OCI-LY1 (cell line): Measurements from ENCODE around the gene B3GALT2.

ENCODE experiments used
- H2AFZ ChIP-seq: fragments of 200-600 bp; sonication (generic), shearing (Covaris generic); 2 replicates; pipeline ENCODE4 v1.6.0; 2014; ENCODE audit warnings: antibody characterized with exemption, mild to moderate bottlenecking, low read length
- H3F3A ChIP-seq: fragments of 200-600 bp; sonication (generic), shearing (Covaris generic); 2 replicates; pipeline ENCODE4 v1.6.0; 2014; ENCODE audit warnings: mild to moderate bottlenecking, antibody characterized with exemption, low read length, moderate library complexity; ENCODE audit not compliant: insufficient read depth
- H3K27ac ChIP-seq: fragments of 200-600 bp; sonication (generic); 2 replicates; pipeline ENCODE4 v1.5.1; 2014; ENCODE audit warnings: low read length, mixed run types, mild to moderate bottlenecking, low read depth; ENCODE audit not compliant: poor library complexity, severe bottlenecking
- H3K27me3 ChIP-seq: fragments of 200-600 bp; sonication (generic); 2 replicates; pipeline ENCODE4 v1.6.0; 2014; ENCODE audit warnings: antibody characterized with exemption, mild to moderate bottlenecking, low read length, moderate library complexity; ENCODE audit not compliant: insufficient read depth
- H3K36me3 ChIP-seq: fragments of 200-600 bp; sonication (generic); 2 replicates; pipeline ENCODE4 v1.6.1; 2014; ENCODE audit warnings: mild to moderate bottlenecking, antibody characterized with exemption, low read length, moderate library complexity, mixed read lengths; ENCODE audit not compliant: insufficient read depth
- H3K4me1 ChIP-seq: fragments of 200-600 bp; sonication (generic); 2 replicates; pipeline ENCODE4 v1.5.1; 2014; ENCODE audit warnings: mild to moderate bottlenecking, low read length, moderate library complexity; ENCODE audit not compliant: insufficient read depth, severe bottlenecking
- H3K4me2 ChIP-seq: fragments of 200-600 bp; sonication (generic), shearing (Covaris generic); 2 replicates; pipeline ENCODE4 v1.6.1; 2014; ENCODE audit warnings: low read length
- H3K4me3 ChIP-seq: fragments of 200-600 bp; sonication (generic); 2 replicates; pipeline ENCODE4 v1.5.1; 2014; ENCODE audit warnings: low read length, low read depth, mild to moderate bottlenecking, mixed read lengths; ENCODE audit not compliant: poor library complexity, severe bottlenecking
- H3K79me2 ChIP-seq: fragments of 200-600 bp; shearing (Covaris generic); 2 replicates; pipeline ENCODE4 v1.6.1; 2016; ENCODE audit warnings: mixed run types, low read length, mixed read lengths; ENCODE audit not compliant: insufficient read depth
- H3K9ac ChIP-seq: fragments of 200-600 bp; sonication (generic), shearing (Covaris generic); 2 replicates; pipeline ENCODE4 v1.6.1; 2014; ENCODE audit warnings: mild to moderate bottlenecking, low read length, mixed read lengths
- H3K9me2 ChIP-seq: fragments of 200-600 bp; sonication (generic), shearing (Covaris generic); 2 replicates; pipeline ENCODE4 v1.6.1; 2014; ENCODE audit warnings: low read depth, mild to moderate bottlenecking, low read length, mixed read lengths
- H3K9me3 ChIP-seq: fragments of 200-600 bp; shearing (Covaris generic); 2 replicates; pipeline ENCODE4 v1.6.1; 2014; ENCODE audit warnings: low read length, mixed read lengths
- H4K20me1 ChIP-seq: fragments of 200-600 bp; sonication (generic), shearing (Covaris generic); 2 replicates; pipeline ENCODE4 v1.6.0; 2016; ENCODE audit warnings: mild to moderate bottlenecking, low read length; ENCODE audit not compliant: insufficient read depth
- CTCF ChIP-seq: fragments of 200-600 bp; sonication (generic), shearing (Covaris generic); IDR thresholded peaks from 2 replicates; pipeline ENCODE4 v1.5.1; 2017; ENCODE audit warnings: mild to moderate bottlenecking, antibody characterized with exemption, low read length, moderate library complexity, mixed read lengths
- EZH2 ChIP-seq: fragments of 200-600 bp; sonication (generic), shearing (Covaris generic); IDR thresholded peaks from 2 replicates; pipeline ENCODE4 v1.8.0; 2017; ENCODE audit warnings: borderline replicate concordance, mixed run types, mild to moderate bottlenecking, antibody characterized with exemption, low read length, moderate library complexity, mixed read lengths

The B3GALT2 gene

GRCh38 chr1:193201021-193201420, 14.6 kb upstream of the B3GALT2 start:
- Histone ChIP-seq H3K79me2 (no peaks in the 10 kb centered on the region; the same call in 1 of the 2 replicates), H3K36me3 (peaks cover 18% of the 10 kb centered on the region), H3F3A (no peaks in the 10 kb centered on the region), H3K4me2 (no peak overlapping the region), H3K27me3 (no peaks in the 10 kb centered on the region), H3K9me3 (no peaks in the 10 kb centered on the region), H3K9ac (no peak overlapping the region), H3K27ac (no peak overlapping the region), H3K9me2 (no peaks in the 10 kb centered on the region), H3K4me3 (no peak overlapping the region), H2AFZ (no peak overlapping the region), H4K20me1 (no peaks in the 10 kb centered on the region), H3K4me1 (no peaks in the 10 kb centered on the region)
- TF ChIP-seq CTCF = no peak
- TF ChIP-seq EZH2 = no peak

DNA sequence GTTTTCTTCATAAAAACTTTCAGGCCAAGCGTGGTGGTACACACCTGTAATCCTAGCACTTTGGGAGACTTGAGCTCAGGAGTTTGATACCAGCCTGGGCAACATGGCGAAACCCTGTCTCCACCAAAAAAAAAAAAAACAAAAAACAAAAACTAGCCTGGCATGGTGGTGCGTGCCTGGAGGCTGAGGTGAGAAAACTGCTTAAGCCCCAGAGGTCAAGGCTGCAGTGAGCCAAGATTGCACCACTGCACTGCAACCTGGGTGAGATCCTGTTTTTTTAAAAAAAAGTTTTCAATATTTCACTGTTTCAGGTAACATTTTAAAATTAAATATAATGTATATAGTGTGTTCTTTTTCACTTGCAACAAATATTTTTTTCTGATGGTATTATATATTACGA, 13.5 kb upstream of the B3GALT2 start:
- H3K79me2 ChIP-seq = no peaks in the 10 kb centered on the region; the same call in 1 of the 2 replicates

GRCh38 chr1:193192586-193192985, 6.2 kb upstream of the B3GALT2 start:
- Histone ChIP-seq H3K4me1 (no peaks in the 10 kb centered on the region), H3K9me3 (peaks cover 13% of the 10 kb centered on the region), H2AFZ (no peak overlapping the region), H3F3A (0 out of 2 replicates have a peak, but pooled peaks cover 3% of the 10 kb centered on the region), H3K27ac (no peak overlapping the region), H3K4me2 (no peak overlapping the region), H3K4me3 (no peak overlapping the region), H4K20me1 (no peaks in the 10 kb centered on the region), H3K79me2 (peaks cover 21% of the 10 kb centered on the region), H3K27me3 (no peaks in the 10 kb centered on the region), H3K36me3 (peaks cover 31% of the 10 kb centered on the region), H3K9ac (no peak overlapping the region), H3K9me2 (no peaks in the 10 kb centered on the region)
- TF ChIP-seq CTCF (no peak), EZH2 (no peak)

More for the DNA sequence above, 13.5 kb upstream of the B3GALT2 start:
- no peaks in the 10 kb centered on the region for H3K27me3 ChIP-seq
- H3K27ac ChIP-seq = no peak overlapping the region
- no peaks in the 10 kb centered on the region for H3K4me1 ChIP-seq
- no peak overlapping the region for H3K9ac ChIP-seq
- no peak overlapping the region for H3K4me2 ChIP-seq
- H3K36me3 ChIP-seq = peaks cover 12% of the 10 kb centered on the region
- no peaks in the 10 kb centered on the region for H4K20me1 ChIP-seq
- H3K4me3 ChIP-seq = no peak overlapping the region
- H2AFZ ChIP-seq = no peak overlapping the region
- no peaks in the 10 kb centered on the region for H3F3A ChIP-seq
- H3K9me3 ChIP-seq = peaks cover 2% of the 10 kb centered on the region; the same call in 1 of the 2 replicates
- TF ChIP-seq EZH2 (no peak), CTCF (no peak)
- H3K9me2 ChIP-seq = no peaks in the 10 kb centered on the region
